Panc1 (cell line): ENCODE data around the gene UBAC1. TPM values are rescaled to one million over a fixed set of nuclear protein-coding genes. Genes with fewer than 3 reads are reported as not detected.

ENCODE experiments used
- ATAC-seq: fragments of 200-7000 bp; cut with Tn5 transposase; 2 replicates; pipeline ENCODE4 v1.9.1; 2020; ENCODE audit warnings: mild to moderate bottlenecking, moderate library complexity
- BruUV-seq: library from RNA; stranded (reverse); fragments of 400-500 nt; replicated peaks from 2 replicates; lab custom pipeline; 2021; lab: Mats Ljungman, UMichigan
- CTCF ChIA-PET: fragments of 300-600 bp; sonication (Branson Sonifier 250); formaldehyde crosslinking; loops from one replicate; lab custom pipeline; 2022; ENCODE audit warnings: antibody characterized with exemption; lab: Charles Lee
- POLR2A ChIA-PET: fragments of 300-600 bp; sonication (Branson Sonifier 250); formaldehyde crosslinking; loops from one replicate; lab custom pipeline; 2022; ENCODE audit warnings: antibody characterized with exemption; lab: Charles Lee
- DNase-seq: peaks from one replicate; pipeline ENCODE4 v3.0.0-alpha.2; 2010; ENCODE audit warnings: low read depth, low spot score
- H3K27ac ChIP-seq: 2 replicates; pipeline ENCODE4 v1.5.1; 2011; ENCODE audit warnings: mild to moderate bottlenecking, low read length, inconsistent platforms
- H3K27me3 ChIP-seq: fragments of 200-500 bp; sonication (Bioruptor generic); 2 replicates; pipeline ENCODE4 v1.6.0; 2014; ENCODE audit warnings: low read length, inconsistent platforms; ENCODE audit not compliant: control insufficient read depth, insufficient read depth
- H3K36me3 ChIP-seq: fragments of 200-500 bp; sonication (Bioruptor generic); 2 replicates; pipeline ENCODE4 v1.5.1; 2014; ENCODE audit warnings: inconsistent platforms, mild to moderate bottlenecking, low read length, moderate library complexity; ENCODE audit not compliant: control insufficient read depth, insufficient read depth
- H3K4me1 ChIP-seq: 2 replicates; pipeline ENCODE4 v1.5.1; 2011; ENCODE audit warnings: inconsistent platforms, mild to moderate bottlenecking, low read length, moderate library complexity; ENCODE audit not compliant: control insufficient read depth, insufficient read depth
- H3K4me3 ChIP-seq, 2 experiments: 2 replicates each; pipeline ENCODE4 v1.5.1; 2011 to 2012; ENCODE audit warnings: low read depth in 2 of 2, low read length in 2 of 2, mild to moderate bottlenecking in 2 of 2, inconsistent platforms in 1 of 2, moderate library complexity in 1 of 2
- H3K9me3 ChIP-seq: fragments of 200-500 bp; sonication (Bioruptor generic); 2 replicates; pipeline ENCODE4 v1.5.1; 2014; ENCODE audit warnings: low read depth, mild to moderate bottlenecking, inconsistent platforms, low read length, moderate library complexity; ENCODE audit not compliant: control insufficient read depth, insufficient read depth
- POLR2AphosphoS5 ChIP-seq: IDR thresholded peaks from 2 replicates; pipeline ENCODE4 v1.6.1; 2012; ENCODE audit warnings: mild to moderate bottlenecking, low read depth, low read length, moderate library complexity
- SIN3A ChIP-seq: IDR thresholded peaks from 2 replicates; pipeline ENCODE4 v1.6.1; 2012; ENCODE audit warnings: low read depth, mild to moderate bottlenecking, low read length, moderate library complexity, borderline replicate concordance; ENCODE audit not compliant: insufficient read depth
- TCF7L2 ChIP-seq: IDR thresholded peaks from 2 replicates; pipeline ENCODE4 v1.6.1; 2011; ENCODE audit warnings: mild to moderate bottlenecking, low read depth, low read length, inconsistent platforms
- in situ Hi-C: cut with HindIII; loops from 2 replicates; pipeline ENCODE4 v1.10.0; 2016; ENCODE audit warnings: low sequenced_read_pairs, low pct_unique_long_range_greater_than_20kb
- intact Hi-C: fragments of 100-400 bp; cut with micrococcal nuclease; formaldehyde crosslinking; loops from one replicate; pipeline ENCODE4 v1.10.0; 2022; ENCODE audit not compliant: unreplicated experiment
- total RNA-seq: library from RNA; stranded (reverse); gene quantifications from one replicate; pipeline ENCODE4 v1.2.1, GENCODE V29; 2021; ENCODE audit not compliant: unreplicated experiment
- TF ChIP-seq, protein P1 (sequence below): fragments of 450-650 bp; IDR thresholded peaks from 2 replicates; pipeline ENCODE4 v1.5.1; 2017; ENCODE audit warnings: mild to moderate bottlenecking
- TF ChIP-seq, protein P2 (sequence below), 2 experiments: IDR thresholded peaks; 2 replicates each; pipeline ENCODE4 v1.6.1; 2011 to 2012; ENCODE audit warnings: low read depth in 2 of 2, control low read depth in 1 of 2, low read length in 1 of 2, mild to moderate bottlenecking in 1 of 2, moderate library complexity in 1 of 2; ENCODE audit not compliant: insufficient read depth in 1 of 2

Gene UBAC1
- total RNA-seq, 1 experiment from 2014 or later = 38.0 TPM

DNA sequence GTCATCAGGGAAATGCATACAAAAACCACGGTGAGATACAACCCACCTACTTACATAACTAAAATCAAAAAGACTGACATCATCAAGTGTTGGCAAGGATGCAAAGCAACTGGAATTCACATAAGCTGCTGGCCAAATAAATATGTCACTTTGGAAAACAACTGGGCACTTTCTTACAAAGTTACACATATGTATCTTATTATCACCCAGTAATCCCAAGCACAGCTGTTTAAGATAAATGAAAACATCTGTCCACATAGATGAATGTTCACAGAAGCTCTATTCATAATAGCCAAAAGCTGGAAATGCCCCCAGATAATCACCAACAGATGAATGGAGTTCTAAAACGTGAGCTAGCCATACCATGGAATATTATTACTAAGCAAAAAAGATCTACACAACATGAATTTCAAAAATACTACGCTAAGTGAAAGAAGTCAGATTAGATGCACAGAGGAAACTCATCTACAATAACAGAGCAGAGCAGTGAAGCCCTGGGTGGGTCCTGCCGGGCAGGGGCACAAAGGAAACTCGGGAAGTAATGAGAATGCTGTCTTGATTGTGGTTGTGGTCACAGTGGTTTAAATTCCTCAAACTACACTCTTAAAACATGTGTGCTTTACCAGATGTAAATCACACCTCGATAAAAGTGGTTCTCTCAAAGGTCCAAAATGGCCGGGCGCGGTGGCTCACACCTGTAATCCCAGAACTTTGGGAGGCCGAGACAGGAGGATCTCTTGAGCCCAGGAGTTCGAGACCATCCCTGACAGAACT is 62.4 kb downstream of the UBAC1 start:
- Histone ChIP-seq H3K27ac (no peak overlapping the region), H3K36me3 (no peaks in the 10 kb centered on the region), H3K9me3 (peaks cover 5% of the 10 kb centered on the region; the same call in 1 of the 2 replicates), H3K4me1 (no peaks in the 10 kb centered on the region), H3K4me3 (no peak overlapping the region), H3K27me3 (no peaks in the 10 kb centered on the region)
- in situ Hi-C loops (no loop called here), intact Hi-C loops (no loop called here)
- POLR2A ChIA-PET = interaction anchor here (0.5 to 0.7 kb wide), 2 partner anchors 19 to 34 kb away, joined by 3 to 8 read pairs; no protein-coding TSS in a partner anchor
- DNase-seq (no peak), ATAC-seq (no peak)
- no TSS peak for BruUV-seq
- TF ChIP-seq, protein P1, sequence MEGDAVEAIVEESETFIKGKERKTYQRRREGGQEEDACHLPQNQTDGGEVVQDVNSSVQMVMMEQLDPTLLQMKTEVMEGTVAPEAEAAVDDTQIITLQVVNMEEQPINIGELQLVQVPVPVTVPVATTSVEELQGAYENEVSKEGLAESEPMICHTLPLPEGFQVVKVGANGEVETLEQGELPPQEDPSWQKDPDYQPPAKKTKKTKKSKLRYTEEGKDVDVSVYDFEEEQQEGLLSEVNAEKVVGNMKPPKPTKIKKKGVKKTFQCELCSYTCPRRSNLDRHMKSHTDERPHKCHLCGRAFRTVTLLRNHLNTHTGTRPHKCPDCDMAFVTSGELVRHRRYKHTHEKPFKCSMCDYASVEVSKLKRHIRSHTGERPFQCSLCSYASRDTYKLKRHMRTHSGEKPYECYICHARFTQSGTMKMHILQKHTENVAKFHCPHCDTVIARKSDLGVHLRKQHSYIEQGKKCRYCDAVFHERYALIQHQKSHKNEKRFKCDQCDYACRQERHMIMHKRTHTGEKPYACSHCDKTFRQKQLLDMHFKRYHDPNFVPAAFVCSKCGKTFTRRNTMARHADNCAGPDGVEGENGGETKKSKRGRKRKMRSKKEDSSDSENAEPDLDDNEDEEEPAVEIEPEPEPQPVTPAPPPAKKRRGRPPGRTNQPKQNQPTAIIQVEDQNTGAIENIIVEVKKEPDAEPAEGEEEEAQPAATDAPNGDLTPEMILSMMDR = no peak
- TF ChIP-seq TCF7L2 = no peak
- TF ChIP-seq POLR2AphosphoS5 = no peak
- TF ChIP-seq SIN3A = no peak
- TF ChIP-seq, protein P2, sequence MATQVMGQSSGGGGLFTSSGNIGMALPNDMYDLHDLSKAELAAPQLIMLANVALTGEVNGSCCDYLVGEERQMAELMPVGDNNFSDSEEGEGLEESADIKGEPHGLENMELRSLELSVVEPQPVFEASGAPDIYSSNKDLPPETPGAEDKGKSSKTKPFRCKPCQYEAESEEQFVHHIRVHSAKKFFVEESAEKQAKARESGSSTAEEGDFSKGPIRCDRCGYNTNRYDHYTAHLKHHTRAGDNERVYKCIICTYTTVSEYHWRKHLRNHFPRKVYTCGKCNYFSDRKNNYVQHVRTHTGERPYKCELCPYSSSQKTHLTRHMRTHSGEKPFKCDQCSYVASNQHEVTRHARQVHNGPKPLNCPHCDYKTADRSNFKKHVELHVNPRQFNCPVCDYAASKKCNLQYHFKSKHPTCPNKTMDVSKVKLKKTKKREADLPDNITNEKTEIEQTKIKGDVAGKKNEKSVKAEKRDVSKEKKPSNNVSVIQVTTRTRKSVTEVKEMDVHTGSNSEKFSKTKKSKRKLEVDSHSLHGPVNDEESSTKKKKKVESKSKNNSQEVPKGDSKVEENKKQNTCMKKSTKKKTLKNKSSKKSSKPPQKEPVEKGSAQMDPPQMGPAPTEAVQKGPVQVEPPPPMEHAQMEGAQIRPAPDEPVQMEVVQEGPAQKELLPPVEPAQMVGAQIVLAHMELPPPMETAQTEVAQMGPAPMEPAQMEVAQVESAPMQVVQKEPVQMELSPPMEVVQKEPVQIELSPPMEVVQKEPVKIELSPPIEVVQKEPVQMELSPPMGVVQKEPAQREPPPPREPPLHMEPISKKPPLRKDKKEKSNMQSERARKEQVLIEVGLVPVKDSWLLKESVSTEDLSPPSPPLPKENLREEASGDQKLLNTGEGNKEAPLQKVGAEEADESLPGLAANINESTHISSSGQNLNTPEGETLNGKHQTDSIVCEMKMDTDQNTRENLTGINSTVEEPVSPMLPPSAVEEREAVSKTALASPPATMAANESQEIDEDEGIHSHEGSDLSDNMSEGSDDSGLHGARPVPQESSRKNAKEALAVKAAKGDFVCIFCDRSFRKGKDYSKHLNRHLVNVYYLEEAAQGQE (IDR thresholded peaks at IDR 0.05; ENCODE audit: insufficient read depth in 1 of 2, low read depth in 2 of 2, low read length in 1 of 2) = no peak
- CTCF ChIA-PET = no interaction called here

DNA sequence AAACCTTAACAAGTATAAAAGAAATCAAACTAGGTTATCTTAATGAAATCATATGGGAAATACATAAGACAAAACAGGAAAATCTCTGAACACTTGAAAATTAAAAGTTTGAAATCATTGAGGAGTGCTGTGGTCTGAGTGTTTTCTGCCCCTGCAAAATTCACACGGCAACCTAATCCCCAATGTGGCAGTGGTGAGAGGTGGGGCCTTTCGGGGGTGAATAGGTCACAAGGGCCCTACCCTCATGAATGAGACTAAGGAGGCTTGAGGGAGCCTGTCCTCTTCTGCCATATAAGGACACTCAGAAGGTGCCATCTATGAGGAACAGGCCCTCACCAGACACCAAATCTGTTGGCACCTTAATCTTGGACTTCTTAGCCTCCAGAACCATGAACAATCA is 64.5 kb downstream of the UBAC1 start:
- intact Hi-C loops = no loop called here
- DNase-seq = no peak

More for the DNA sequence above, 64.5 kb downstream of the UBAC1 start:
- ChIA-PET POLR2A (interaction anchor here (0.6 kb wide), 1 partner anchor 11 kb away, joined by 4 read pairs; the partner anchor contains the start of gene CAMSAP1), CTCF (no interaction called here)
- no peaks in the 10 kb centered on the region for H3K36me3 ChIP-seq
- BruUV-seq = no TSS peak
- ATAC-seq = no peak
- H3K27me3 ChIP-seq = no peaks in the 10 kb centered on the region
- no peak overlapping the region for H3K4me3 ChIP-seq
- H3K27ac ChIP-seq = no peak overlapping the region
- in situ Hi-C loops = no loop called here
- H3K9me3 ChIP-seq = peaks cover 5% of the 10 kb centered on the region; the same call in 1 of the 2 replicates
- no peaks in the 10 kb centered on the region; the same call in 1 of the 2 replicates for H3K4me1 ChIP-seq
- TF ChIP-seq TCF7L2 (no peak), POLR2AphosphoS5 (no peak), SIN3A (no peak)
- TF ChIP-seq, protein P2 (IDR thresholded peaks at IDR 0.05; ENCODE audit: insufficient read depth in 1 of 2, low read depth in 2 of 2, low read length in 1 of 2) = no peak
- TF ChIP-seq, protein P1 = no peak
